HG03025 (cell line): ENCODE results near the gene POC1A.
"Not testable (repeated sequence)": the region's sequence is repeated elsewhere in the genome, so short reads cannot be mapped to it uniquely, and the experiment has no call there.

Experiments
- ATAC-seq: cut with Tn5 transposase; IDR thresholded peaks from one replicate; pipeline ENCODE4 v1.9.1; 2021; ENCODE audit warnings: mild to moderate bottlenecking, moderate library complexity; ENCODE audit not compliant: unreplicated experiment, low FRiP score

POC1A gene

DNA sequence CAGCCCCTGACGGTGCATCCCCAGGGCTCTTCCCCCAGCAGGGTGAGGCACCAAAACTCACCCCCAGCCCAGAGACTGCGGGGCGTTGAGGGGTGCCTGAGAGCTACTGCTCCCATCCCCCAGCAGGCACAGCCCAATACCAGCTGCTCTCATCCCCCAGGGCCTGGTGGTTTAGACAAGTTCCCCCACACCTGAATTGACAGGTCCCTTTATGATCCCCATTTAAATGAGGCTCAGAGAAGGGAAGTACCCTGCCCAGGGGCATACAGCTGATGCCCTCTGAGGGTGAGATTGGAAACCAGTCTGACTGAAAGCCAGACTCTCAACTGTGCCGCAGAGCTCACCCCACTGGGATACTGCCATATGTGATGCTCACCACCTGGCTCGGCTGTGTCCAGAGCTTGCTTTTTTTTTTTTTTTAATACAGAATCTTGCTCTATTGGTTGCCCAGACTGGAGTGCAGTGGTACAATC lies 118.0 kb downstream of the POC1A start:
- no peak for ATAC-seq

DNA sequence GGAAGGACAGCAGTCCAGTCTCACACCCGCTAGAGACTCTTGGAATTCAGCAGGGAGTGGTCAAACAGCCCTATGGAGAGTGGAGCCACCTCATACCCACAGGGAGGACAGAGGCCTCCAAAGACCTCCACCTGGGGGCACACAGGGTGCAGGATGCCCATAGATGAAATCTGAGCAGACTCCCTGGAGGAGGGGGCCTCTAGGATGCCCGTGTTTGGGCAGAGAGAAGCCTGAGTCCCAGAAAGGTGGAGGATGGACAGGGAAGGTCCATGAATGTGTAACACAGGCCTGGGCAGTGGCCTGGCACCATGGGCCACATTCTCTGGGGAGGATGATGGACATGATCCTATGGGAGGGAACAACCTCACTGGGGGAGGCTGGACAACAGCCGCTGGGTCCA lies 119.6 kb downstream of the POC1A start:
- no peak for ATAC-seq

DNA sequence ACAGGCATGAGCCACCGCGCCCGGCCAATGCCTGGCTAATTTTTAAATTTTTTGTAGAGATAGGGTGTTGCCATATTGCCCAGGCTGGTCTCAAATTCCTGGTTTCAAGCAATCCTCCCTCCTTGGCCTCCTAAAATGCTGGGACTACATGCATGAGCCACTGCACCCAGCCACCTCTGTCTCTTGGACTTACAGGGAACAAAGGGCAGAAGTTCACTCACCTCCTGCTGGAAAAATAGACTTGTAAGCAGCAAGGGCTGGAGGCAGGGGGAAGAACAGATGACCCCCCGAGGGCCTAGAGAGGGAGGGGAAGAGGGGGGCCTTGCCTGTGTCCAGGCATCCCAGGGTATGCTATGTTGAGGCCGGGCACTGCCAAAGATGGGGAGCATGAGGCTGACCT lies 120.0 kb downstream of the POC1A start:
- ATAC-seq = no peak

DNA sequence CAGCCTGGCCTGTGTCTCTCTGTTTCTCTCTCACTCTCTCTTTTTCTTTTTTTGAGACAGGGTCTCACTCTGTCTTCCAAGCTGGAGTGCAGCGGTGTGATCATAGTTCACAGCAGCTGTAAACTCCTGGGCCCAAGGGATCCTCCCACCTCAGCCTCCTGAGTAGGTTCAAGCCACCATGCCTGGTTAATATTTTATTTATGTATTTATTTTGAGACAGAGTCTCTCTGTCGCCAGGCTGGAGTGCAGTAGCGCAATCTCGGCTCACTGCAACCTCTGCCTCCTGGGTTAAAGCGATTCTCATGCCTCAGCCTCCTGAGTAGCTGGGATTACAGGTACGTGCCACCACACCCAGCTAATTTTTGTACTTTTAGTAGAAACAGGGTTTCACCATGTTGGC lies 120.5 kb downstream of the POC1A start:
- ATAC-seq = not testable (repeated sequence)

DNA sequence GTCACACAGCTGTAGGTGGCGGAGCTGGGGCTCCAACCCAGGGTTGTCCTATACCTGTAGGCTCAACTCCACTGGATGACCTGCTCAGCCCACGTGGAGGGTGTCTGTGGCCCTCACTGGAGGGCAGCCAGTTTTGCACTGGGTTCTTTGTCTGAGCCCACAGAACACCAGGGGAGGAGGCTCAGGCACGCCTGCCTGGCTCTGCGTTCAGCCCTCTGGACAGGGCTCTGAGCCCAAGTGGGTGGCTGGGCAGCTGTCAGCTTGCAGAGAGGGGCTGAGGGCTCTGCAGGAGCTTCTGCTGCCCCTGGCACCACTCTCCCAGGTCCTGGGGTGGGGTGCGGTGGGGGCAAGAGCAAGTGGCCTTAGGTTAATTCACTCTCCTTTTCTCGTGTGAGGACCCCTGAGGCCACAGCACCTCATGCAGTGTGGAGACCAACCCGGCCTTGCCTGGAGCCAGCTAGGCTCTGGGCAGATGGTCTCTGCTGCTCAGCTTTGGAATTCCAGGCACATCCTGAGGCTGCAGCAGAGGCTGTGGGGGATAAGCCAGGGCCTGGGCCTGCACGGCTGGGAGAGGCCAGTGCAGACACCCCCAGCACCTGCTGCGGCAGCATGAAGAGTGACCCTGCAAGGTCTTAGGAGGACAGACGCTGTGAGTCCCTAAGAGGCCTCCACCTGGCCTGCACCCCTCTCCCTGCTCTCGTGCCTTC lies 121.4 kb downstream of the POC1A start:
- ATAC-seq = no peak

DNA sequence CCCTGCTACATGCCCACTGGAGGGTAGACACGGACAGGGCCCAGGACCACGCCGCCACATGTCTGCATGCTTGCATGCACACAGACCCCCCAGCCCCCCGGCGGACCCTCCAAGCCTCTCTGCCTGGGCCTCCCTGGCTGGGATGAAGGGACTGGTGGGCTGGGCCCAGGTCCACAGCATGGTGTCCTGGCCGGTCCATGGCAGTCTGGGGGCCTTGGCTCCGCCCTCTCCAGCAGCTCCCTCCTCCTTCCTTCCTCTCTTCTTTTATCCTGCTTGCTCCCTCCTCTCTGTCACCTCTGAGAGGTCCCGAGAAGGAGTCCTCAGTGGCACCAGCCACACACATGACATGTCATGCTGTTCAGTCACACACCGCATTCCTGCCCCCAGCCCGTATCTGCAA lies 122.3 kb downstream of the POC1A start:
- no peak for ATAC-seq

DNA sequence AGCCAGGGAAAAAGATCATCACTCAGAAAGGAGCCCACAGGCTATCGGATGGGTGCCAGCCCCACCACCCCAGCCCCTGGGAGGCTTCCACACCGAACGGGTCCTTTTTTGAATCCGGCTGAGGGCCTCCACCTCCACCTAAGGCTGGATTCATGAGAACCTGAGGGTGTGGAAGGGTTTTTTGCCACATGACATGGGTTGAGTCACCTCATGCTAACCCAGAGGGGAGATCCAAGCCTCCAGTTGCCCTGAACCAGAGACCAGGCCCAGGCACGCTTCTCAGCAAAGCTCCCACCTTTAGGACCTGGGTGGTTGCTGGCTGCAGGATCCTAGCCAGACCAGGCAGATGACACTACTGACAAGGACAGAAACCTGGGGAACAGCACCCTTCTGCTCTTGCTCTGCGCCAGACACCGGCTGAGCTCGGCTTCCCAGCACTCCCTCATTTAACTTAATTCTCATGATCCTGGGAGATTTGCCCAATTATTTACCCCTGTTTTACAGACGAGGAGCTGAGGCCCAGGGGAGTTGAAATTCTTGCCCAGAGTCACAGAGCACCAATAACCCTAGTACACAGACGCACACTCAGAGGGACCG lies 123.4 kb downstream of the POC1A start:
- no peak for ATAC-seq

DNA sequence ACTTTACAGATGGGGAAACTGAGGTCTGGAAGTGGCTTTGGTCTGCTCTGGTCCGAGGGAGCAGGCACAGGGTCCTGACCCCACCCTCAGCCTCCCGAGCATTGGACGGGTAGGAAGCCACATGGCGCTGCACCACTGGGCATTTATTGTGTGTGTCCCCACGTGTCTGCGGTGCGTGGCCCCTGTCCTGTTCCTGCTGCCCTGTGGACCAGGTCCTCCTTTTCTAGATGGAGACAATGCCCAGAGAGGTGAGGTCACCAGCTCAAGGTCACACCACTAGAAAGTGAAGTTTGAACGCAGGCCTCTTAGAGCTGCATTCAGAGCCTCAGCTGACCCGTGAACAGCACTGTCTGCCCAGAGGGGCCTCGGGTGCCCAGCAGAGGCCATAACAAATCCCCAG lies 124.7 kb downstream of the POC1A start:
- no peak for ATAC-seq

DNA sequence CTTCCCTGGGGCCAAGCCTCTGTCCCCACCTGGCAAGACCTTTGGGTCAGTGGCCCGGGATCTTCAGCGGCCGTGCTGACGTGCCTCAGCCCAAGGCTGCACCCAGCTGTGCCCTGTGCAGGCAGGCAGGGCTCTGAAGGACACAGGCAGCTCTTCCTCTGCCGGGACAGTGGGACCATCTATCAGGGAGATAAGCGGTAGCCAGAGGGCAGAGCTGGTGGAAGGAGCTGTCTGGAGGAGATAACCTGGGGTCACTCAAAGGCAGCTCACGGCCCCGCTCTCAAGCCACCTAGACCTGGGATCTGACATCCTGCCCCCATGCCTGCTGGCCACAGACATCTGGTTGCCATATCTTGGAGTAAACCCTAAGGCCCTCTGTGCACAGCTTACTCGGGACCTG lies 125.2 kb downstream of the POC1A start:
- no peak for ATAC-seq

DNA sequence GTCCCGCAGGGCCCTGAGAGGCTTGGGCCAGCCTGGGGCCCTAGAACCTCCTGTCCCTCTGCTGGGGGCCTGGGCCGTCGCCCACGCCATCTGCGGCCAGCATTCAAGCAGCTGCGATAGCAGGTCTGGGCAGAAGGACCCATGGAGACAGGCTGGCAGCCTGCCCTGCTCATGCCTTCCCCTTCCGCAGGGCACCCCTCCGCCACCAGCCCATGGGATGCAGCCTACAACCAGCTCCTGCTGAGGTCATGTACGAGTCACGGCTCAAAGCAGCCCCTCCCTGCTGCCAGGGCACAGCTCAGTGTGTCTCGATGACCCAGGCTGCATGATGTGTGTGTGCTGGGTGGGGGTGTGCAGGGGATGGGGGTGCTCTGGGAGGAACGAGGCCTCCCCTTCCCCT lies 125.7 kb downstream of the POC1A start:
- no peak for ATAC-seq

DNA sequence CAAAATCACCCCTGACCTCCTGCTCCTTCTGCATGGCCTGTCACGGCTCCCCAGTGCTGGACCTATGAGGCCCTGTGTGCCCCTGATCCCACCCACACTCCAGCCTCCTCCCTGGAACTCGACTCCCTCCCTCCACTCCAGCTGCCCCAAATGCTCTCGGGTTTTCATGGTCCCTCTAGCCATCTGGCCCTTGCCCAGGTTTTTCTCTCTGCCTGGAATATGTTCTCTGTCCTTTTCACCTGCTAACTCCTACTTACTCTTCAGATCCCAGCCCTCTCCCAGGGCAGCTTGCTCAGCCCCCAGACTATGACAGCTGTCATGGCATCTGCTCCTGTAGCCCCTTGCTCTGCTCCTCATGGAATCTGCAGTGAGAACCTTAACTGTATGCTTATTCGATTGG lies 128.2 kb downstream of the POC1A start:
- ATAC-seq = no peak

DNA sequence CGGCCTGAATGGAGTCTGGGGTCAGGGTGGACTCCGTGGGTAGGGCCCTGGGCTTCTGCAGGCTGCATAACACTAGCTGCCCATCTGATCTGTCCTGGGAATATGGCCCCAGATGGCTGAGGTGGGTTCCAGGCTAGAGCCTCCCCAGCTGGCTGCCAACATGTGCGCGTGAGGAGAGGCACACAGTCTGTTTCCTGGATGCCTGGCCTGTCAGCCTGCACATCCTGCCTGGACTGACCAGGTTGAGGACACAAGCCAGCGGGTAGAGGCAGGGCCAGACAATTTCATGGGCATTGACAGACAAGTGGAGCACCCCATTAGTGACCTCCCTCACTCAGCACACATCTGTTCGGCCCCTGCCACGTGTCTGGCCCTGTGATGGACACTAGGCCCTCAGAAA lies 128.8 kb downstream of the POC1A start:
- ATAC-seq = no peak
